CD4-positive, CD25-positive, alpha-beta regulatory T cell (primary cell): Measurements from ENCODE around the gene TYK2. TPM values are rescaled to one million over a fixed set of nuclear protein-coding genes. Genes with fewer than 3 reads are reported as not detected.
A peak's percentile ranks its signal among the peaks of the same experiment; 100 is the strongest.

Experiments used
- ATAC-seq, 2 donors: fragments of 150-1000 bp; cut with Tn5 transposase; one replicate each; pipeline ENCODE4 v1.10.0; 2021; ENCODE audit warnings: low read depth in 2 of 2, moderate number of reproducible peaks in 2 of 2, moderate library complexity in 1 of 2
- DNase-seq, 3 donors: peaks; one replicate each; pipeline versions ENCODE4 v3.0.0 to v3.0.0-alpha.2; 2012 to 2022; ENCODE audit warnings: mixed read lengths in 1 of 3
- H3K27ac ChIP-seq: one replicate; pipeline ENCODE4 v1.7.0; 2013; ENCODE audit warnings: mild to moderate bottlenecking, low read length; ENCODE audit not compliant: insufficient read depth, poor library complexity, severe bottlenecking
- H3K27me3 ChIP-seq: one replicate; pipeline ENCODE4 v1.7.0; 2013; ENCODE audit warnings: low read length; ENCODE audit not compliant: control insufficient read depth, insufficient read depth
- H3K36me3 ChIP-seq: one replicate; pipeline ENCODE4 v1.7.0; 2013; ENCODE audit warnings: mild to moderate bottlenecking, low read length, moderate library complexity; ENCODE audit not compliant: control insufficient read depth, insufficient read depth
- H3K4me1 ChIP-seq: 2 replicates; pipeline ENCODE4 v1.7.0; 2013; ENCODE audit warnings: mild to moderate bottlenecking, low read length; ENCODE audit not compliant: insufficient read depth, control insufficient read depth, poor library complexity, severe bottlenecking
- H3K4me3 ChIP-seq: one replicate; pipeline ENCODE4 v1.7.0; 2013; ENCODE audit warnings: low read depth, mild to moderate bottlenecking, low read length, moderate library complexity
- H3K9me3 ChIP-seq, 2 experiments: 1 replicate in 1 of 2; 2 replicates in 1 of 2; pipeline ENCODE4 v1.7.0; 2013; ENCODE audit warnings: low read length in 2 of 2, mild to moderate bottlenecking in 1 of 2, moderate library complexity in 1 of 2; ENCODE audit not compliant: control insufficient read depth in 2 of 2
- H3K27ac Mint-ChIP-seq, 3 donors: one replicate each; pipeline ENCODE4 v1.8.0; 2020 to 2022; ENCODE audit warnings: mild to moderate bottlenecking in 3 of 3, mixed read lengths in 3 of 3, moderate library complexity in 2 of 3
- H3K27me3 Mint-ChIP-seq: one replicate; pipeline ENCODE4 v1.8.0; 2022; ENCODE audit warnings: mild to moderate bottlenecking, mixed read lengths
- H3K36me3 Mint-ChIP-seq: one replicate; pipeline ENCODE4 v1.8.0; 2020; ENCODE audit warnings: mixed read lengths
- H3K4me1 Mint-ChIP-seq, 4 donors: one replicate each; pipeline ENCODE4 v1.8.0; 2020 to 2022; ENCODE audit warnings: mixed read lengths in 4 of 4, mild to moderate bottlenecking in 1 of 4
- H3K4me3 Mint-ChIP-seq, 4 donors: one replicate each; pipeline ENCODE4 v1.8.0; 2020 to 2022; ENCODE audit warnings: mild to moderate bottlenecking in 4 of 4, mixed read lengths in 4 of 4, moderate library complexity in 3 of 4
- H3K9me3 Mint-ChIP-seq, 7 donors: one replicate each; pipeline ENCODE4 v1.8.0; 2020 to 2022; ENCODE audit warnings: mixed read lengths in 7 of 7, mild to moderate bottlenecking in 3 of 7, moderate library complexity in 2 of 7
- polyA plus RNA-seq, 4 donors: library from polyadenylated mRNA; unstranded; fragments of 300-500 nt; fragmentation: Illumina TruSeq; gene quantifications; one replicate each; pipeline ENCODE4 v1.2.3, GENCODE V29; 2021
- total RNA-seq: library from RNA; stranded (reverse); gene quantifications from one replicate; pipeline ENCODE4 v1.2.3, GENCODE V29; 2022

Gene TYK2
- 304 TPM for total RNA-seq
- polyA plus RNA-seq = 10 to 100 TPM; 50.3 to 58.3 (median 53.9) TPM

- H3K27ac ChIP-seq = peak within 1 kb of the TSS; percentile 83
- peak; percentile 98 for ATAC-seq
- H3K4me1 ChIP-seq = peaks cover 15% of the 10 kb centered on the region
- H3K9me3 Mint-ChIP-seq = no peaks in the 10 kb centered on the region
- peak; percentile 94 to 99 (median 97) for DNase-seq
- peak within 1 kb of the TSS; percentile 94 to 96 (median 95) for H3K27ac Mint-ChIP-seq
- H3K27me3 Mint-ChIP-seq = peaks cover 8% of the 10 kb centered on the region
- H3K9me3 ChIP-seq = no peaks in the 10 kb centered on the region
- H3K27me3 ChIP-seq = no peaks in the 10 kb centered on the region
- H3K4me3 ChIP-seq = peak within 1 kb of the TSS; percentile 96
- peaks cover 10% of the 10 kb centered on the region for H3K36me3 ChIP-seq
- H3K4me3 Mint-ChIP-seq = peak within 1 kb of the TSS; percentile 94 to 97 (median 96)
- H3K4me1 Mint-ChIP-seq = peaks cover 0 to 27% (median 19%) of the 10 kb centered on the region in 4 donors
- peaks cover 12% of the 10 kb centered on the region for H3K36me3 Mint-ChIP-seq
Observed at GRCh38 chr19:10380313-10381102, at the start of gene TYK2. Gene TYK2, minus strand, starts transcription at chr19:10380572. Its CDS starts 2,166 bp downstream, at chr19:10378406.

- peak overlapping the region; percentile 92 for H3K27ac ChIP-seq
- peaks cover 13 to 79% (median 41%) of the 10 kb centered on the region in 4 donors for H3K4me1 Mint-ChIP-seq
- no peak overlapping the region for H3K4me3 ChIP-seq
- peaks cover 42% of the 10 kb centered on the region for H3K27me3 Mint-ChIP-seq
- no peaks in the 10 kb centered on the region for H3K36me3 ChIP-seq
- H3K4me1 ChIP-seq = peaks cover 77% of the 10 kb centered on the region
- H3K9me3 ChIP-seq = no peaks in the 10 kb centered on the region
- no peaks in the 10 kb centered on the region for H3K36me3 Mint-ChIP-seq
- ATAC-seq (no peak), DNase-seq (no peak)
- H3K27ac Mint-ChIP-seq = peak overlapping the region; percentile 91 to 97 (median 94)
- H3K4me3 Mint-ChIP-seq = peak overlapping the region in 2 of 4 donors; percentile 83 to 90
- H3K27me3 ChIP-seq = peaks cover 4% of the 10 kb centered on the region
- H3K9me3 Mint-ChIP-seq = peaks cover 0 to 4% (median 2%) of the 10 kb centered on the region in 7 donors
Observed at GRCh38 chr19:10428996-10429381, 48.6 kb upstream of the TYK2 start.

- H3K4me1 ChIP-seq = peaks cover 74% of the 10 kb centered on the region
- peak overlapping the region; percentile 92 for H3K27ac ChIP-seq
- no peak for DNase-seq
- H3K9me3 ChIP-seq = no peaks in the 10 kb centered on the region
- peak overlapping the region; percentile 85 to 97 (median 94) for H3K27ac Mint-ChIP-seq
- ATAC-seq = no peak
- H3K27me3 ChIP-seq = peaks cover 14% of the 10 kb centered on the region
- peaks cover 0 to 4% (median 2%) of the 10 kb centered on the region in 7 donors for H3K9me3 Mint-ChIP-seq
- no peaks in the 10 kb centered on the region for H3K36me3 ChIP-seq
- peak overlapping the region in 3 of 4 donors; percentile 29 to 90 (median 71) for H3K4me3 Mint-ChIP-seq
- peaks cover 13 to 76% (median 43%) of the 10 kb centered on the region in 4 donors for H3K4me1 Mint-ChIP-seq
- H3K4me3 ChIP-seq = no peak overlapping the region
- H3K36me3 Mint-ChIP-seq = no peaks in the 10 kb centered on the region
- peaks cover 51% of the 10 kb centered on the region for H3K27me3 Mint-ChIP-seq
Observed at GRCh38 chr19:10427169-10427568, 46.8 kb upstream of the TYK2 start.

GRCh38 chr19:10424011-10424637 is 43.8 kb upstream of the TYK2 start:
- H3K36me3 ChIP-seq = no peaks in the 10 kb centered on the region
- no peaks in the 10 kb centered on the region for H3K36me3 Mint-ChIP-seq
- H3K27ac ChIP-seq = peak overlapping the region; percentile 65
- H3K27ac Mint-ChIP-seq = peak overlapping the region; percentile 76 to 95 (median 88)
- H3K4me1 Mint-ChIP-seq = peaks cover 13 to 76% (median 44%) of the 10 kb centered on the region in 4 donors
- H3K9me3 Mint-ChIP-seq = peaks cover 0 to 7% (median 2%) of the 10 kb centered on the region in 7 donors
- H3K4me1 ChIP-seq = peaks cover 78% of the 10 kb centered on the region
- peaks cover 58% of the 10 kb centered on the region for H3K27me3 Mint-ChIP-seq
- no peaks in the 10 kb centered on the region for H3K9me3 ChIP-seq
- DNase-seq = peak; percentile 42 to 65 (median 61)
- peaks cover 20% of the 10 kb centered on the region for H3K27me3 ChIP-seq
- peak overlapping the region in 3 of 4 donors; percentile 66 to 88 (median 84) for H3K4me3 Mint-ChIP-seq
- ATAC-seq = peak in 1 of 2 donors; percentile 9
- peak overlapping the region; percentile 21 for H3K4me3 ChIP-seq

GRCh38 chr19:10422846-10423245 is 42.5 kb upstream of the TYK2 start:
- H3K9me3 Mint-ChIP-seq = peaks cover 0 to 8% (median 0%) of the 10 kb centered on the region in 7 donors
- peaks cover 58% of the 10 kb centered on the region for H3K27me3 Mint-ChIP-seq
- Histone ChIP-seq H3K27me3 (peaks cover 25% of the 10 kb centered on the region), H3K9me3 (no peaks in the 10 kb centered on the region), H3K4me3 (no peak overlapping the region), H3K36me3 (no peaks in the 10 kb centered on the region), H3K27ac (no peak overlapping the region), H3K4me1 (peaks cover 76% of the 10 kb centered on the region)
- no peak overlapping the region for H3K27ac Mint-ChIP-seq
- peaks cover 6 to 73% (median 41%) of the 10 kb centered on the region in 4 donors for H3K4me1 Mint-ChIP-seq
- no peak for DNase-seq
- H3K36me3 Mint-ChIP-seq = no peaks in the 10 kb centered on the region
- peak overlapping the region in 2 of 4 donors; percentile 62 to 88 for H3K4me3 Mint-ChIP-seq
- ATAC-seq = no peak

GRCh38 chr19:10422046-10422461 is 41.7 kb upstream of the TYK2 start:
- Mint-ChIP-seq H3K9me3 (peaks cover 0 to 8% (median 0%) of the 10 kb centered on the region in 7 donors), H3K27me3 (peaks cover 57% of the 10 kb centered on the region), H3K4me1 (peaks cover 6 to 68% (median 34%) of the 10 kb centered on the region in 4 donors), H3K4me3 (peak overlapping the region in 3 of 4 donors; percentile 23 to 88 (median 67)), H3K36me3 (no peaks in the 10 kb centered on the region), H3K27ac (peak overlapping the region in 1 of 3 donors; percentile 54)
- no peak for ATAC-seq
- peaks cover 25% of the 10 kb centered on the region for H3K27me3 ChIP-seq
- no peak overlapping the region for H3K27ac ChIP-seq
- H3K4me1 ChIP-seq = peaks cover 71% of the 10 kb centered on the region
- H3K4me3 ChIP-seq = peak overlapping the region; percentile 37
- H3K36me3 ChIP-seq = no peaks in the 10 kb centered on the region
- no peak for DNase-seq
- H3K9me3 ChIP-seq = no peaks in the 10 kb centered on the region

- no peaks in the 10 kb centered on the region for H3K36me3 Mint-ChIP-seq
- H3K36me3 ChIP-seq = no peaks in the 10 kb centered on the region
- peaks cover 0 to 11% (median 0%) of the 10 kb centered on the region in 7 donors for H3K9me3 Mint-ChIP-seq
- H3K9me3 ChIP-seq = no peaks in the 10 kb centered on the region
- no peak overlapping the region for H3K27ac ChIP-seq
- H3K27me3 Mint-ChIP-seq = peaks cover 63% of the 10 kb centered on the region
- peaks cover 25% of the 10 kb centered on the region for H3K27me3 ChIP-seq
- H3K4me3 Mint-ChIP-seq = peak overlapping the region; percentile 11 to 88 (median 61)
- H3K4me3 ChIP-seq = peak overlapping the region; percentile 37
- H3K4me1 ChIP-seq = peaks cover 72% of the 10 kb centered on the region
- no peak for DNase-seq
- ATAC-seq = no peak
- peak overlapping the region in 2 of 3 donors; percentile 51 to 54 for H3K27ac Mint-ChIP-seq
- H3K4me1 Mint-ChIP-seq = peaks cover 6 to 70% (median 36%) of the 10 kb centered on the region in 4 donors
Observed at GRCh38 chr19:10421240-10422045, 41.1 kb upstream of the TYK2 start.
